ENCODE data around the gene CDH12. TPM values are rescaled to one million over a fixed set of nuclear protein-coding genes. Genes with fewer than 3 reads are reported as not detected.

The CDH12 gene
- total RNA-seq, 1 experiment from 2014 or later = not detected

DNA sequence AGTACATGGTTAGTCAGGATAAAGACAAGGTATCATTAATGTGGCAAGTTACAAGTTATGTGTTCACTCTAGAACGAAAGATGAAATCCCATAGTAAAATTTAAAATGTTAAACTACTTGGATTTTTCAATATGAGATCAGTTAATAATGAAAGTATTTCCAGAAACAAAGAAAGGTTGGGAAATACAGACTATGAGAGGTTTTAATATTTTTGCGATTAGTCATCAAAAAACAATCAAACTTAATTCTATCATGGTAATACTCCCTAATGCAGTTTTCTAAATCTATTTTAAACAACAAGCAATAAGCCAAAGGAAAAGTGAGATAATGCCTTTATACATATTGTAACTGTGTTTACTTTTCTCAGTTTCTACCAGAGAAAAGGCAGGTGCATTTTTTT lies 10.6 kb downstream of the CDH12 start:
- no peaks in the 10 kb centered on the region for H3K4me1 Mint-ChIP-seq
- H3K4me1 ChIP-seq (ENCODE audit: insufficient read depth, low read length) = no peaks in the 10 kb centered on the region
- no peaks in the 10 kb centered on the region for H3K9me3 ChIP-seq (ENCODE audit: control insufficient read depth, low read depth, low read length)
- H3K9ac ChIP-seq (ENCODE audit: extremely low read depth, insufficient read length, low read length) = no peak overlapping the region
- H3K4ac ChIP-seq (ENCODE audit: low read depth, low read length) = no peak overlapping the region
- H2AFZ ChIP-seq (ENCODE audit: low read length) = no peak overlapping the region
- H3K27me3 ChIP-seq (ENCODE audit: insufficient read depth, low read length) = no peaks in the 10 kb centered on the region
- H2BK5ac ChIP-seq (ENCODE audit: insufficient read length, low read length) = no peak overlapping the region
- H3T11ph ChIP-seq (ENCODE audit: low read length) = no peak overlapping the region
- no peak overlapping the region for H3K14ac ChIP-seq (ENCODE audit: insufficient read depth, low read length)
- no peak overlapping the region for H2BK12ac ChIP-seq (ENCODE audit: insufficient read length, low read depth, low read length)
- DNase-seq = no peak
- H4K8ac ChIP-seq (replicated peaks; ENCODE audit: insufficient read length, low read depth, low read length) = no peak overlapping the region
- H3K18ac ChIP-seq (ENCODE audit: insufficient read length, low read depth, low read length) = no peak overlapping the region
- no peak overlapping the region for H3K4me3 Mint-ChIP-seq
- no peaks in the 10 kb centered on the region for H3K27me3 Mint-ChIP-seq (ENCODE audit: low read depth)
- no peak overlapping the region for H2BK120ac ChIP-seq (ENCODE audit: low read depth, low read length, poor library complexity, severe bottlenecking)
- no peak overlapping the region for H2BK15ac ChIP-seq (ENCODE audit: low read depth, low read length)
- no peaks in the 10 kb centered on the region for H3K9me3 Mint-ChIP-seq
- H3K4me2 ChIP-seq (ENCODE audit: insufficient read depth, insufficient read length, low read length) = no peak overlapping the region
- H3K27ac ChIP-seq (ENCODE audit: insufficient read length, low read depth, low read length) = no peak overlapping the region
- no peak overlapping the region for H4K5ac ChIP-seq (ENCODE audit: insufficient read length, low read depth, low read length)
- H3K23me2 ChIP-seq (ENCODE audit: insufficient read length, low read depth, low read length, poor library complexity, severe bottlenecking) = no peaks in the 10 kb centered on the region
- H3K23ac ChIP-seq (ENCODE audit: insufficient read length, low read depth, low read length) = no peak overlapping the region
- no peaks in the 10 kb centered on the region for H3K36me3 Mint-ChIP-seq (ENCODE audit: insufficient read depth in 1 of 3, low read depth in 3 of 3)
- no peak overlapping the region for H4K91ac ChIP-seq (ENCODE audit: insufficient read length, low read depth, low read length)
- H3K27ac Mint-ChIP-seq = no peak overlapping the region
- TF ChIP-seq, protein P1, sequence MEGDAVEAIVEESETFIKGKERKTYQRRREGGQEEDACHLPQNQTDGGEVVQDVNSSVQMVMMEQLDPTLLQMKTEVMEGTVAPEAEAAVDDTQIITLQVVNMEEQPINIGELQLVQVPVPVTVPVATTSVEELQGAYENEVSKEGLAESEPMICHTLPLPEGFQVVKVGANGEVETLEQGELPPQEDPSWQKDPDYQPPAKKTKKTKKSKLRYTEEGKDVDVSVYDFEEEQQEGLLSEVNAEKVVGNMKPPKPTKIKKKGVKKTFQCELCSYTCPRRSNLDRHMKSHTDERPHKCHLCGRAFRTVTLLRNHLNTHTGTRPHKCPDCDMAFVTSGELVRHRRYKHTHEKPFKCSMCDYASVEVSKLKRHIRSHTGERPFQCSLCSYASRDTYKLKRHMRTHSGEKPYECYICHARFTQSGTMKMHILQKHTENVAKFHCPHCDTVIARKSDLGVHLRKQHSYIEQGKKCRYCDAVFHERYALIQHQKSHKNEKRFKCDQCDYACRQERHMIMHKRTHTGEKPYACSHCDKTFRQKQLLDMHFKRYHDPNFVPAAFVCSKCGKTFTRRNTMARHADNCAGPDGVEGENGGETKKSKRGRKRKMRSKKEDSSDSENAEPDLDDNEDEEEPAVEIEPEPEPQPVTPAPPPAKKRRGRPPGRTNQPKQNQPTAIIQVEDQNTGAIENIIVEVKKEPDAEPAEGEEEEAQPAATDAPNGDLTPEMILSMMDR (conservative IDR thresholded peaks at IDR 0.05) = no peak
- no peak overlapping the region for H2BK20ac ChIP-seq (ENCODE audit: low read depth, low read length, poor library complexity, severe bottlenecking)
- no peak overlapping the region for H3K56ac ChIP-seq (ENCODE audit: insufficient read length, low read depth, low read length)
- WGBS (ENCODE audit: extremely low coverage, insufficient read length, low lambda C conversion rate) = no CpG with 5 or more reads among the region's 2 CpGs
- H2AK5ac ChIP-seq (ENCODE audit: insufficient read length, low read length) = no peak overlapping the region
- H3K79me2 ChIP-seq (ENCODE audit: insufficient read depth, low read length) = no peaks in the 10 kb centered on the region
- no peaks in the 10 kb centered on the region for H3K79me1 ChIP-seq (ENCODE audit: insufficient read depth, low read depth, low read length, poor library complexity, severe bottlenecking)
- no peaks in the 10 kb centered on the region for H4K20me1 ChIP-seq (ENCODE audit: control insufficient read depth, insufficient read depth, insufficient read length)
